ENCODE data around the gene ADD3.

Gene ADD3

GRCh38 chr10:110163841-110164240 lies 156.1 kb downstream of the ADD3 start:
- no peak for TF ChIP-seq CTCF (IDR thresholded peaks at IDR 0.05; ENCODE audit: low read depth, low read length, missing control alignments)
- no peak overlapping the region for H3K4me3 ChIP-seq (ENCODE audit: low read depth, low read length)
- DNase-seq (ENCODE audit: low read depth), result no peak

- H3K4me3 ChIP-seq (ENCODE audit: low read depth, low read length), result no peak overlapping the region
- no peak for TF ChIP-seq CTCF (IDR thresholded peaks at IDR 0.05; ENCODE audit: low read depth, low read length, missing control alignments)
Measured at GRCh38 chr10:110165239-110165638, 157.5 kb downstream of the ADD3 start.

GRCh38 chr10:110167149-110167548 lies 159.4 kb downstream of the ADD3 start:
- H3K4me3 ChIP-seq (ENCODE audit: low read depth, low read length), result no peak overlapping the region
- DNase-seq (ENCODE audit: low read depth), result no peak
- TF ChIP-seq CTCF (IDR thresholded peaks at IDR 0.05; ENCODE audit: low read depth, low read length, missing control alignments), result no peak

More at GRCh38 chr10:110165239-110165638, 157.5 kb downstream of the ADD3 start:
- no peak for DNase-seq (ENCODE audit: low read depth)

GRCh38 chr10:110168601-110169481 lies 161.1 kb downstream of the ADD3 start:
- no peak for TF ChIP-seq CTCF (IDR thresholded peaks at IDR 0.05; ENCODE audit: low read depth, low read length, missing control alignments)
- no peak overlapping the region for H3K4me3 ChIP-seq (ENCODE audit: low read depth, low read length)
- DNase-seq (ENCODE audit: low read depth), result no peak

- no peak overlapping the region for H3K4me3 ChIP-seq (ENCODE audit: low read depth, low read length)
- TF ChIP-seq CTCF (IDR thresholded peaks at IDR 0.05; ENCODE audit: low read depth, low read length, missing control alignments), result no peak
- DNase-seq (ENCODE audit: low read depth), result no peak
Measured at GRCh38 chr10:110169586-110169985, 161.8 kb downstream of the ADD3 start.

- DNase-seq (ENCODE audit: low read depth), result no peak
- no peak overlapping the region for H3K4me3 ChIP-seq (ENCODE audit: low read depth, low read length)
Measured at GRCh38 chr10:110170142-110170971, 162.6 kb downstream of the ADD3 start.

More at GRCh38 chr10:110170142-110170971, 162.6 kb downstream of the ADD3 start:
- TF ChIP-seq CTCF (IDR thresholded peaks at IDR 0.05; ENCODE audit: low read depth, low read length, missing control alignments), result no peak
